HepG2 (cell line): ENCODE results near the gene ZNF22. TPM values are rescaled to one million over a fixed set of nuclear protein-coding genes. Genes with fewer than 3 reads are reported as not detected.
A peak's percentile ranks its signal among the peaks of the same experiment; 100 is the strongest.

ENCODE experiments used
- BCL6 ChIP-seq: IDR thresholded peaks from 2 replicates; pipeline ENCODE4 v1.6.1; 2016; ENCODE audit warnings: missing genetic modification reagents, missing compliant biosample characterization
- BRD4 ChIP-seq: sonication (generic); formaldehyde crosslinking; IDR thresholded peaks from 2 replicates; pipeline ENCODE4 v1.4.0; 2020; ENCODE audit warnings: missing genetic modification reagents
- DR1 ChIP-seq: sonication (generic); formaldehyde crosslinking; IDR thresholded peaks from 2 replicates; pipeline ENCODE4 v1.8.0; 2021; ENCODE audit warnings: mild to moderate bottlenecking, missing genetic modification reagents, inconsistent platforms
- ELF1 ChIP-seq: sonication (generic); formaldehyde crosslinking; IDR thresholded peaks from 2 replicates; pipeline ENCODE4 v1.4.0; 2020; ENCODE audit warnings: missing genetic modification reagents
- HNF4G ChIP-seq, 2 experiments: sonication (generic) in 1 of 2; formaldehyde crosslinking in 1 of 2; IDR thresholded peaks; 2 replicates each; pipeline versions ENCODE4 v1.4.0 to v1.6.1; 2011 to 2020; ENCODE audit warnings: borderline replicate concordance in 2 of 2, low read depth in 2 of 2, mild to moderate bottlenecking in 2 of 2, low read length in 1 of 2, missing genetic modification reagents in 1 of 2, moderate library complexity in 1 of 2
- IRF2 ChIP-seq: IDR thresholded peaks from 2 replicates; pipeline ENCODE4 v1.6.1; 2018; ENCODE audit warnings: missing genetic modification reagents, missing compliant biosample characterization
- NFATC3 ChIP-seq: sonication (generic); formaldehyde crosslinking; IDR thresholded peaks from 2 replicates; pipeline ENCODE4 v1.5.1; 2020; ENCODE audit warnings: mild to moderate bottlenecking, missing genetic modification reagents
- POGZ ChIP-seq: sonication (generic); formaldehyde crosslinking; IDR thresholded peaks from 2 replicates; pipeline ENCODE4 v1.4.0; 2020; ENCODE audit warnings: mild to moderate bottlenecking, missing genetic modification reagents
- SNRNP70 ChIP-seq: fragments of 200-400 bp; formaldehyde crosslinking; IDR thresholded peaks from 2 replicates; pipeline ENCODE4 v1.6.1; 2017; ENCODE audit warnings: mild to moderate bottlenecking, low read depth, low read length, moderate library complexity
- SOX13 ChIP-seq, 3 experiments: fragments of 450-650 bp in 1 of 3; sonication (generic) in 1 of 3; formaldehyde crosslinking in 1 of 3; IDR thresholded peaks in 2 of 3; conservative IDR thresholded peaks in 1 of 3; 2 replicates each; pipeline versions ENCODE4 v1.5.0 to v1.6.1; 2016 to 2020; ENCODE audit warnings: antibody characterized with exemption in 1 of 3, mild to moderate bottlenecking in 1 of 3, missing compliant biosample characterization in 1 of 3, missing genetic modification reagents in 1 of 3, moderate library complexity in 1 of 3
- SP5 ChIP-seq: IDR thresholded peaks from 2 replicates; pipeline ENCODE4 v1.6.1; 2016; ENCODE audit warnings: low read depth, borderline replicate concordance
- TGIF2 ChIP-seq: IDR thresholded peaks from 2 replicates; pipeline ENCODE4 v1.6.1; 2016; ENCODE audit warnings: control low read depth, missing compliant biosample characterization
- WIZ ChIP-seq: sonication (generic); formaldehyde crosslinking; IDR thresholded peaks from 2 replicates; pipeline ENCODE4 v1.5.1; 2020; ENCODE audit warnings: mild to moderate bottlenecking, missing genetic modification reagents
- ZNF263 ChIP-seq: sonication (generic); formaldehyde crosslinking; IDR thresholded peaks from 2 replicates; pipeline ENCODE4 v1.4.0; 2020; ENCODE audit warnings: missing genetic modification reagents
- ZNF264 ChIP-seq: sonication (generic); formaldehyde crosslinking; IDR thresholded peaks from 2 replicates; pipeline ENCODE4 v1.4.0; 2020; ENCODE audit warnings: missing genetic modification reagents
- ZNF543 ChIP-seq: sonication (generic); formaldehyde crosslinking; IDR thresholded peaks from 2 replicates; pipeline ENCODE4 v1.4.0; 2020; ENCODE audit warnings: mild to moderate bottlenecking, missing genetic modification reagents
- ZNF546 ChIP-seq: sonication (generic); formaldehyde crosslinking; conservative IDR thresholded peaks from 2 replicates; pipeline ENCODE4 v1.8.1; 2023; ENCODE audit warnings: mild to moderate bottlenecking, missing genetic modification reagents
- polyA plus RNA-seq, 8 experiments: library from polyadenylated mRNA; depleted of rRNA in 3 of 8; stranded (reverse) in 7 of 8; unstranded in 1 of 8; fragments of >200 nt; fragmentation: Illumina TruSeq in 4 of 8; extraction: Trizol in 4 of 8; gene quantifications; 2 replicates each; pipeline versions ENCODE4 v1.2.1 to v1.2.3, GENCODE V29; 2011 to 2016; ENCODE audit warnings: low read depth in 4 of 8, missing spikeins in 1 of 8, mixed read lengths in 1 of 8; ENCODE audit not compliant: insufficient read depth in 1 of 8
- total RNA-seq, 5 experiments: library from RNA; depleted of rRNA; stranded (reverse); fragments of >200 nt; fragmentation: Illumina TruSeq; extraction: Trizol; gene quantifications; 2 replicates each; pipeline ENCODE4 v1.2.3, GENCODE V29; 2016; ENCODE audit warnings: low read depth in 1 of 5
- TF ChIP-seq, protein P1 (sequence below): IDR thresholded peaks from 2 replicates; pipeline ENCODE4 v1.6.1; 2016
- TF ChIP-seq, protein P2 (sequence below): sonication (generic); formaldehyde crosslinking; IDR thresholded peaks from 2 replicates; pipeline ENCODE4 v1.9.0; 2022; ENCODE audit warnings: missing genetic modification reagents, mild to moderate bottlenecking, borderline replicate concordance
- TF ChIP-seq, protein P3 (sequence below): sonication (generic); formaldehyde crosslinking; IDR thresholded peaks from 2 replicates; pipeline ENCODE4 v1.5.0; 2020; ENCODE audit warnings: mild to moderate bottlenecking, missing genetic modification reagents
- TF ChIP-seq, protein P4 (sequence below): sonication (generic); formaldehyde crosslinking; IDR thresholded peaks from 2 replicates; pipeline ENCODE4 v1.9.0; 2022; ENCODE audit warnings: low read depth, missing genetic modification reagents

ZNF22 gene
- total and polyA plus RNA-seq, 2 of the 13 experiments (the other 11 are each of a cell fraction or from before 2014, with no cell fraction given): 0.40 to 1.3 TPM

DNA sequence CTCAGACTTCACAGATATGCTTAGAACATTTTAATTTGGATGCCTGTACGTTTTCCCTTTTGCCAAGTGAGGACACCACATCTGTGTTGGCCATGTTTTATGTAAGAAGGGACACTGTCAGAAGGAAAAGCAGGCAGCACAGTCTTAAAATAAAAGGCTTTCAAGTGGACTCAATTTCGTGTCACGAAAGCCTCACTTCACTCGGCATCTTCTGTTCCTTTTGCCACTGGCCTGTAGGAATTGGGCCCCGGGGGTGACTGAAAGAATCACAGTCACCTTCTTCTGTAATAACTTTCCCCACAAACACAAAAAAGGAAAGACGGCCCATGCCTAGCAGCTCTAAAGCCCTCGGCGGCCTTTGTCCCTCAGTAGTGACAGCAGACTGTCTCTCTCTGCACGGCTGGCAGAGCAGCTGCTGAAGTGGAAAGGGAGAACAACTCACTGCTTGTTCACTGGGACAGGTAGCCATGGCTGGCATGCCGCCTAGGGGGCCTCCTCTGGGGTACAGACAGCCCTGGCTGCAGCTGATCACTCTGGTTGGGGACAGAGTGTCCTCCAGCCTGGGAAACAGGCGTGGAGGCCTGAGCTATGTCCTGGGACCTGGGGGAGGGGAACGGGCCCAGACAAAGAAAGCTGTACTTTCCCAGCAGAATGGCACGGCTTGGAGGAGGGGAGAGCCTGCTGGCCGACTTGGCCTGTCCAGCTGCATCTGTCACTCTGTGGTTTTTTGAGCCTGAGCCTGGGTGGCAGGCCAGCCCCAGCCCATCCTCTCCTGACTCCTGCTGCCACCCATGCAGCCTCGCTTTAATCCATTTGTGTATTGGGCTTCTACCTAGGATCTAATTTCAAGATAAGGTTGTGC, 36.7 kb upstream of the ZNF22 start (continued):
- TF ChIP-seq ZNF264 (CRISPR knock-in tag): peak; percentile 75; the same call in 1 of the 2 replicates
- TF ChIP-seq, protein P1, sequence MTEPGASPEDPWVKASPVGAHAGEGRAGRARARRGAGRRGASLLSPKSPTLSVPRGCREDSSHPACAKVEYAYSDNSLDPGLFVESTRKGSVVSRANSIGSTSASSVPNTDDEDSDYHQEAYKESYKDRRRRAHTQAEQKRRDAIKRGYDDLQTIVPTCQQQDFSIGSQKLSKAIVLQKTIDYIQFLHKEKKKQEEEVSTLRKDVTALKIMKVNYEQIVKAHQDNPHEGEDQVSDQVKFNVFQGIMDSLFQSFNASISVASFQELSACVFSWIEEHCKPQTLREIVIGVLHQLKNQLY (CRISPR knock-in tag): 0 out of 2 replicates have a peak, but pooled peaks have one; percentile 56
- TF ChIP-seq, protein P2, sequence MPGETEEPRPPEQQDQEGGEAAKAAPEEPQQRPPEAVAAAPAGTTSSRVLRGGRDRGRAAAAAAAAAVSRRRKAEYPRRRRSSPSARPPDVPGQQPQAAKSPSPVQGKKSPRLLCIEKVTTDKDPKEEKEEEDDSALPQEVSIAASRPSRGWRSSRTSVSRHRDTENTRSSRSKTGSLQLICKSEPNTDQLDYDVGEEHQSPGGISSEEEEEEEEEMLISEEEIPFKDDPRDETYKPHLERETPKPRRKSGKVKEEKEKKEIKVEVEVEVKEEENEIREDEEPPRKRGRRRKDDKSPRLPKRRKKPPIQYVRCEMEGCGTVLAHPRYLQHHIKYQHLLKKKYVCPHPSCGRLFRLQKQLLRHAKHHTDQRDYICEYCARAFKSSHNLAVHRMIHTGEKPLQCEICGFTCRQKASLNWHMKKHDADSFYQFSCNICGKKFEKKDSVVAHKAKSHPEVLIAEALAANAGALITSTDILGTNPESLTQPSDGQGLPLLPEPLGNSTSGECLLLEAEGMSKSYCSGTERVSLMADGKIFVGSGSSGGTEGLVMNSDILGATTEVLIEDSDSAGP (CRISPR knock-in tag): peak; percentile 65; the same call in 1 of the 2 replicates
- TF ChIP-seq SP5: peak; percentile 47; the same call in 1 of the 2 replicates
- TF ChIP-seq POGZ (CRISPR knock-in tag): 0 out of 2 replicates have a peak, but pooled peaks have one; percentile 50
- 0 out of 2 replicates have a peak, but pooled peaks have one; percentile 42 for TF ChIP-seq ELF1 (CRISPR knock-in tag)
- TF ChIP-seq HNF4G (IDR thresholded peaks at IDR 0.05; ENCODE audit: borderline replicate concordance, low read depth, low read length): peak; percentile 21; the same call in 1 of the 2 replicates
- TF ChIP-seq HNF4G (CRISPR knock-in tag; IDR thresholded peaks at IDR 0.05; ENCODE audit: borderline replicate concordance, low read depth): no peak
- 0 out of 2 replicates have a peak, but pooled peaks have one; percentile 16 for TF ChIP-seq DR1
- TF ChIP-seq BCL6: peak; percentile 64
- no peak for TF ChIP-seq NFATC3 (CRISPR knock-in tag)
- TF ChIP-seq BRD4 (CRISPR knock-in tag): peak; percentile 63; the same call in 1 of the 2 replicates
- TF ChIP-seq, protein P3, sequence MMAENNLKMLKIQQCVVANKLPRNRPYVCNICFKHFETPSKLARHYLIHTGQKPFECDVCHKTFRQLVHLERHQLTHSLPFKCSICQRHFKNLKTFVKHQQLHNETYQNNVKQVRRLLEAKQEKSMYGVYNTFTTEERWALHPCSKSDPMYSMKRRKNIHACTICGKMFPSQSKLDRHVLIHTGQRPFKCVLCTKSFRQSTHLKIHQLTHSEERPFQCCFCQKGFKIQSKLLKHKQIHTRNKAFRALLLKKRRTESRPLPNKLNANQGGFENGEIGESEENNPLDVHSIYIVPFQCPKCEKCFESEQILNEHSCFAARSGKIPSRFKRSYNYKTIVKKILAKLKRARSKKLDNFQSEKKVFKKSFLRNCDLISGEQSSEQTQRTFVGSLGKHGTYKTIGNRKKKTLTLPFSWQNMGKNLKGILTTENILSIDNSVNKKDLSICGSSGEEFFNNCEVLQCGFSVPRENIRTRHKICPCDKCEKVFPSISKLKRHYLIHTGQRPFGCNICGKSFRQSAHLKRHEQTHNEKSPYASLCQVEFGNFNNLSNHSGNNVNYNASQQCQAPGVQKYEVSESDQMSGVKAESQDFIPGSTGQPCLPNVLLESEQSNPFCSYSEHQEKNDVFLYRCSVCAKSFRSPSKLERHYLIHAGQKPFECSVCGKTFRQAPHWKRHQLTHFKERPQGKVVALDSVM (CRISPR knock-in tag): peak; percentile 46; the same call in 1 of the 2 replicates
- TF ChIP-seq IRF2 (CRISPR knock-in tag): peak; percentile 64
- TF ChIP-seq TGIF2 (CRISPR knock-in tag): peak; percentile 76; the same call in 1 of the 2 replicates
- TF ChIP-seq, protein P4, sequence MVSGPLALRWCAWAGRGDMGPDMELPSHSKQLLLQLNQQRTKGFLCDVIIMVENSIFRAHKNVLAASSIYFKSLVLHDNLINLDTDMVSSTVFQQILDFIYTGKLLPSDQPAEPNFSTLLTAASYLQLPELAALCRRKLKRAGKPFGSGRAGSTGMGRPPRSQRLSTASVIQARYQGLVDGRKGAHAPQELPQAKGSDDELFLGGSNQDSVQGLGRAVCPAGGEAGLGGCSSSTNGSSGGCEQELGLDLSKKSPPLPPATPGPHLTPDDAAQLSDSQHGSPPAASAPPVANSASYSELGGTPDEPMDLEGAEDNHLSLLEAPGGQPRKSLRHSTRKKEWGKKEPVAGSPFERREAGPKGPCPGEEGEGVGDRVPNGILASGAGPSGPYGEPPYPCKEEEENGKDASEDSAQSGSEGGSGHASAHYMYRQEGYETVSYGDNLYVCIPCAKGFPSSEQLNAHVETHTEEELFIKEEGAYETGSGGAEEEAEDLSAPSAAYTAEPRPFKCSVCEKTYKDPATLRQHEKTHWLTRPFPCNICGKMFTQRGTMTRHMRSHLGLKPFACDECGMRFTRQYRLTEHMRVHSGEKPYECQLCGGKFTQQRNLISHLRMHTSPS: peak; percentile 75
- peak; percentile 60 for TF ChIP-seq ZNF263 (CRISPR knock-in tag)
- TF ChIP-seq WIZ (CRISPR knock-in tag): no peak
- TF ChIP-seq ZNF546 (CRISPR knock-in tag): no peak
- TF ChIP-seq SOX13 (IDR thresholded peaks at IDR 0.05): no peak
- peak in 1 of 2 experiments; percentile 72; a peak in 2 of 4 replicates for TF ChIP-seq SOX13 (CRISPR knock-in tag; conservative IDR thresholded peaks at IDR 0.05 in 1 of 2, IDR thresholded peaks at IDR 0.05 in 1 of 2)
- no peak for TF ChIP-seq SNRNP70
- 0 out of 2 replicates have a peak, but pooled peaks have one; percentile 41 for TF ChIP-seq ZNF543 (CRISPR knock-in tag)
